Esophagus muscularis mucosa (tissue), 4 donors: ENCODE measurements around the gene RFTN1.

Experiments used
- EP300 ChIP-seq: sonication (generic); formaldehyde crosslinking; IDR thresholded peaks from one replicate; pipeline ENCODE4 v1.6.1; 2017; ENCODE audit warnings: antibody characterized with exemption
- POLR2A ChIP-seq: fragments of 450-650 bp; IDR thresholded peaks from one replicate; pipeline ENCODE4 v1.6.1; 2017; ENCODE audit warnings: antibody characterized with exemption, moderate library complexity, mild to moderate bottlenecking, low read depth
- POLR2AphosphoS5 ChIP-seq, 2 donors: sonication (generic); formaldehyde crosslinking; IDR thresholded peaks; one replicate each; pipeline ENCODE4 v1.6.1; 2017; ENCODE audit warnings: antibody characterized with exemption in 2 of 2
- TF ChIP-seq, protein P1 (sequence below), 3 experiments: fragments of 200-600 bp in 2 of 3; fragments of 450-650 bp in 1 of 3; sonication (generic) in 2 of 3; IDR thresholded peaks; one replicate each; pipeline ENCODE4 v1.5.1; 2017 to 2019; ENCODE audit warnings: antibody characterized with exemption in 3 of 3, mild to moderate bottlenecking in 2 of 3, moderate library complexity in 1 of 3

GRCh38 chr3:16510620-16511319, 2.7 kb downstream of the RFTN1 start:
- TF ChIP-seq POLR2A, result no peak
- TF ChIP-seq, protein P1, sequence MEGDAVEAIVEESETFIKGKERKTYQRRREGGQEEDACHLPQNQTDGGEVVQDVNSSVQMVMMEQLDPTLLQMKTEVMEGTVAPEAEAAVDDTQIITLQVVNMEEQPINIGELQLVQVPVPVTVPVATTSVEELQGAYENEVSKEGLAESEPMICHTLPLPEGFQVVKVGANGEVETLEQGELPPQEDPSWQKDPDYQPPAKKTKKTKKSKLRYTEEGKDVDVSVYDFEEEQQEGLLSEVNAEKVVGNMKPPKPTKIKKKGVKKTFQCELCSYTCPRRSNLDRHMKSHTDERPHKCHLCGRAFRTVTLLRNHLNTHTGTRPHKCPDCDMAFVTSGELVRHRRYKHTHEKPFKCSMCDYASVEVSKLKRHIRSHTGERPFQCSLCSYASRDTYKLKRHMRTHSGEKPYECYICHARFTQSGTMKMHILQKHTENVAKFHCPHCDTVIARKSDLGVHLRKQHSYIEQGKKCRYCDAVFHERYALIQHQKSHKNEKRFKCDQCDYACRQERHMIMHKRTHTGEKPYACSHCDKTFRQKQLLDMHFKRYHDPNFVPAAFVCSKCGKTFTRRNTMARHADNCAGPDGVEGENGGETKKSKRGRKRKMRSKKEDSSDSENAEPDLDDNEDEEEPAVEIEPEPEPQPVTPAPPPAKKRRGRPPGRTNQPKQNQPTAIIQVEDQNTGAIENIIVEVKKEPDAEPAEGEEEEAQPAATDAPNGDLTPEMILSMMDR (IDR thresholded peaks at IDR 0.05), result no peak
- TF ChIP-seq POLR2AphosphoS5 (IDR thresholded peaks at IDR 0.05), result no peak
- no peak for TF ChIP-seq EP300
